T-cell (primary cell): ENCODE data around the gene UPK3A. TPM values are rescaled to one million over a fixed set of nuclear protein-coding genes. Genes with fewer than 3 reads are reported as not detected.
"Not testable (repeated sequence)": the region's sequence is repeated elsewhere in the genome, so short reads cannot be mapped to it uniquely, and the experiment has no call there.

Experiments used
- ATAC-seq, 4 experiments: fragments of 200-7000 bp in 3 of 4; fragments of 150-1000 bp in 1 of 4; cut with Tn5 transposase; replicated peaks in 1 of 4; 1 replicate in 3 of 4; 2 replicates in 1 of 4; pipeline ENCODE4 v1.10.0; 2021; ENCODE audit warnings: moderate library complexity in 3 of 4, mild to moderate bottlenecking in 2 of 4, moderate number of reproducible peaks in 1 of 4
- CTCF ChIA-PET, 2 donors: fragments of 300-600 bp; sonication (Branson Sonifier 250); formaldehyde crosslinking; loops; one replicate each; lab custom pipeline; 2022; ENCODE audit warnings: antibody characterized with exemption in 2 of 2; lab: Charles Lee
- POLR2A ChIA-PET, 2 donors: fragments of 300-600 bp; sonication (Branson Sonifier 250); formaldehyde crosslinking; loops; one replicate each; lab custom pipeline; 2022; ENCODE audit warnings: antibody characterized with exemption in 2 of 2; lab: Charles Lee
- DNase-seq, 35 experiments: peaks; one replicate each; pipeline versions ENCODE4 v3.0.0 to v3.0.0-alpha.2; 2013 to 2023
- H3K27ac ChIP-seq: one replicate; pipeline ENCODE4 v1.5.1; 2013; ENCODE audit warnings: low read length
- H3K27me3 ChIP-seq, 2 experiments: replicated peaks in 1 of 2; 1 replicate in 1 of 2; 2 replicates in 1 of 2; pipeline versions ENCODE4 v1.6.1 to v1.7.0; 2013; ENCODE audit warnings: low read length in 1 of 2, mixed read lengths in 1 of 2; ENCODE audit not compliant: control insufficient read depth in 2 of 2, insufficient read depth in 2 of 2; ENCODE audit errors: extremely low read depth in 1 of 2
- H3K36me3 ChIP-seq, 2 donors: 1 replicate in 1 of 2; 2 replicates in 1 of 2; pipeline versions ENCODE4 v1.6.1 to v1.7.0; 2013; ENCODE audit warnings: low read length in 1 of 2; ENCODE audit not compliant: control insufficient read depth in 2 of 2, insufficient read depth in 1 of 2; ENCODE audit errors: extremely low read depth in 1 of 2
- H3K4me1 ChIP-seq, 2 experiments: 1 replicate in 1 of 2; 2 replicates in 1 of 2; pipeline versions ENCODE4 v1.6.1 to v1.7.0; 2013; ENCODE audit warnings: low read length in 2 of 2, mixed read lengths in 1 of 2; ENCODE audit not compliant: insufficient read depth in 2 of 2, control insufficient read depth in 1 of 2; ENCODE audit errors: extremely low read depth in 1 of 2
- H3K4me3 ChIP-seq, 2 donors: 1 replicate in 1 of 2; 2 replicates in 1 of 2; pipeline versions ENCODE4 v1.5.1 to v1.7.0; 2013; ENCODE audit warnings: mild to moderate bottlenecking in 2 of 2, low read length in 1 of 2, moderate library complexity in 1 of 2; ENCODE audit not compliant: control insufficient read depth in 1 of 2; ENCODE audit errors: extremely low read depth in 1 of 2
- H3K9me3 ChIP-seq: 2 replicates; pipeline ENCODE4 v1.7.0; 2013
- H3K27ac Mint-ChIP-seq, 2 donors: one replicate each; pipeline ENCODE4 v1.8.0; 2020 to 2021; ENCODE audit warnings: mild to moderate bottlenecking in 2 of 2, mixed read lengths in 2 of 2
- H3K27me3 Mint-ChIP-seq, 2 donors: one replicate each; pipeline ENCODE4 v1.8.0; 2021 to 2022; ENCODE audit warnings: mixed read lengths in 2 of 2
- H3K36me3 Mint-ChIP-seq: one replicate; pipeline ENCODE4 v1.8.0; 2021; ENCODE audit warnings: mixed read lengths
- H3K4me1 Mint-ChIP-seq, 3 donors: one replicate each; pipeline ENCODE4 v1.8.0; 2020 to 2022; ENCODE audit warnings: mixed read lengths in 3 of 3, mild to moderate bottlenecking in 1 of 3
- H3K4me3 Mint-ChIP-seq, 3 donors: one replicate each; pipeline ENCODE4 v1.8.0; 2020 to 2022; ENCODE audit warnings: mild to moderate bottlenecking in 3 of 3, mixed read lengths in 3 of 3, moderate library complexity in 3 of 3
- H3K9me3 Mint-ChIP-seq, 3 donors: one replicate each; pipeline ENCODE4 v1.8.0; 2020 to 2022; ENCODE audit warnings: mixed read lengths in 3 of 3
- WGBS: methylation state at CpG from one replicate; pipeline ENCODE4 v1.1.5; 2013; ENCODE audit warnings: missing lambda C conversion rate; ENCODE audit not compliant: insufficient coverage; 5-methylcytosine and 5-hydroxymethylcytosine counted together
- total RNA-seq, 35 experiments: library from RNA in 6 of 35; stranded (reverse) in 6 of 35; fragments of 120-200 nt in 1 of 35; gene quantifications; one replicate each; pipeline versions ENCODE4 v1.2.1 to v1.2.4 and lab custom pipeline; 2013 to 2026

Gene UPK3A
- total RNA-seq, 5 donors from 2014 or later (not counting 1 experiment from before 2014, with no cell fraction given) = not detected

DNA sequence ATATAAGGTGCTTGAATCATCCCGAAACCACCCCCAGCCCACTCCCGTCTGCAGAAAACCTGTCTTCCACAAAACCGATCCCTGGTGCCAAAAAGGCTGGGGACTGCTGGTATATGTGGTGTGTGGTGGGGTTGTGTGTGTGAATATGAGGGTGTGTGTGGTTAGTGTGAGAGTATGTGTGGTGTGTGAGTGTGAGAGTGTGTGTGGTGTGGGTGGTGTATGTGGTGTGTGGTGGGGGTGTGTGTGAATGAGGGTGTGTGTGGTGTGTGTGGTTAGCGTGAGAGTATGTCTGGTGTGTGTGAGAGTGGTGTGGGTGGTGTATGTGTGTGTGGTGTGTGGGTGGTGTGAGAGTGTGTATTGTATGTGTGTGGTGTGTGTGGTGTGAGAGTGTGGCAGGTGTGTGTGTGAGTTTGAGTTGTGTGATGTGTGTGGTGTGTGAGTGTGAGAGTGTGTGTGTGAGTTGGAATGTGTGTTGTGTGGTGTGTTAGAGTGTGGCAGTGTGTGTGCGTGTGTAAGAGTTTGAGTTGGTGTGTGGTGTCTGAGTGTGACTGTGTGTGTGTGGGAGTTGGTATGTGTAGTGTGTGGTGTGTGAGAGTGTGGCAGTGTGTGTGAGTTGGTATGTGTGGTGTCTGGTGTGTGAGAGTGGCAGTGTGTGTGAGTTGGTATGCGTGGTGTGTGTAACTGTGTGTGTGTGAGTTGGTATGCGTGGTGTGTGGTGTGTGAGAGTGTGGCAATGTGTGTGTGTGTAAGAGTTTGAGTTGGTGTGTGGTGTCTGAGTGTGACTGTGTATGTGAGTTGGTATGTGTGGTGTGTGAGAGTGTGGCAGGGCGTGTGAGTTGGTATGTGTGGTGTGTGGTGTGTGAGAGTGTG is 6.5 kb downstream of the UPK3A start:
- H3K27ac Mint-ChIP-seq = no peak overlapping the region
- H3K36me3 Mint-ChIP-seq = no peaks in the 10 kb centered on the region
- Histone ChIP-seq H3K4me3 (no peak overlapping the region), H3K27me3 (peaks cover 0 to 11% of the 10 kb centered on the region in 2 experiments), H3K9me3 (no peaks in the 10 kb centered on the region), H3K4me1 (peaks cover 0 to 29% of the 10 kb centered on the region in 2 experiments), H3K27ac (no peak overlapping the region), H3K36me3 (no peaks in the 10 kb centered on the region)
- DNase-seq (peak in 2 of 35 experiments; percentile 21 to 43), ATAC-seq (no peak)
- ChIA-PET CTCF (no interaction called here), POLR2A (no interaction called here)
- H3K4me3 Mint-ChIP-seq = no peak overlapping the region
- H3K27me3 Mint-ChIP-seq = no peaks in the 10 kb centered on the region
- peaks cover 5 to 16% (median 9%) of the 10 kb centered on the region in 3 donors for H3K4me1 Mint-ChIP-seq
- no peaks in the 10 kb centered on the region for H3K9me3 Mint-ChIP-seq
- WGBS = 81% methylated on average over 5 of the region's 8 CpGs

- 95% methylated on average over 6 of the region's 9 CpGs for WGBS
- Histone ChIP-seq H3K4me1 (peaks cover 5 to 35% of the 10 kb centered on the region in 2 experiments), H3K9me3 (no peaks in the 10 kb centered on the region), H3K27me3 (peaks cover 0 to 10% of the 10 kb centered on the region in 2 experiments), H3K4me3 (no peak overlapping the region), H3K36me3 (no peaks in the 10 kb centered on the region), H3K27ac (no peak overlapping the region)
- Mint-ChIP-seq H3K4me1 (peaks cover 11 to 22% (median 15%) of the 10 kb centered on the region in 3 donors), H3K27me3 (no peaks in the 10 kb centered on the region), H3K4me3 (no peak overlapping the region), H3K27ac (no peak overlapping the region), H3K36me3 (no peaks in the 10 kb centered on the region), H3K9me3 (no peaks in the 10 kb centered on the region)
- ChIA-PET POLR2A (no interaction called here), CTCF (no interaction called here)
- ATAC-seq (no peak), DNase-seq (no peak)
Measured at GRCh38 chr22:45291931-45292290, 7.2 kb downstream of the UPK3A start.

DNA sequence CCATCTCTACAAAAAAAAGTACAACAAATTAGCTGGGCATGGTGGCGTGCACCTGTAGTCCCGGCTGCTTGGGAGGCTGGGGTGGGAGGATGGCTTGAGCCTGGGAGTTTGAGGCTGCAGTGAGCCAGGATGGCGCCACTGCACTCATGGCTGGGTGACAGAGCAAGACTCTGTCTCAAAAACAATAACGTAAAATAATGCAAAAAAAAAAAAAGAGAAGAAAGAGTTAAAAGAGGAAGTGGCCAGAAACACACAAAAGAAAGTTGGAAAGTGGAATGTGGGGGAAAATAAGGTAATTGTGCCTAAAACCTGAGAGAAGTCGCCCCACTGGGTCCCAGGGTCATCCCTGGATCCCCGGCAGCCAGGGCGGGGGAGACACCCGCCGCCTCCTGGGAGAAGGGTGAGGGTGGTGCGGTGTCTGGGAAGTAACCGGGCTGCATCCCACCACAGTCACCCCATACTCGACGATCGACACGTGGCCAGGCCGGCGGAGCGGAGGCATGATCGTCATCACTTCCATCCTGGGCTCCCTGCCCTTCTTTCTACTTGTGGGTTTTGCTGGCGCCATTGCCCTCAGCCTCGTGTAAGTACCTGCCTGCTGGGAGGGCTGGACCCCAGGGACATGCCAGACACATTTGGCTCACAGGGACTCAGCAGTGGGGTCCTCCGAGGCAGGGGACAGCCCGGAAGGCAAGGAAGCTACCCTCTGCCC is 8.1 kb downstream of the UPK3A start:
- Histone ChIP-seq H3K36me3 (no peaks in the 10 kb centered on the region), H3K4me3 (no peak overlapping the region), H3K9me3 (no peaks in the 10 kb centered on the region), H3K27me3 (peaks cover 0 to 3% of the 10 kb centered on the region in 2 experiments), H3K4me1 (peaks cover 6 to 42% of the 10 kb centered on the region in 2 experiments), H3K27ac (no peak overlapping the region)
- 79% methylated on average over 13 of the region's 23 CpGs for WGBS
- Mint-ChIP-seq H3K4me1 (peaks cover 14 to 26% (median 21%) of the 10 kb centered on the region in 3 donors), H3K4me3 (no peak overlapping the region), H3K9me3 (no peaks in the 10 kb centered on the region), H3K27me3 (no peaks in the 10 kb centered on the region), H3K36me3 (no peaks in the 10 kb centered on the region), H3K27ac (peak overlapping the region in 1 of 2 donors; percentile 55)
- ChIA-PET CTCF (no interaction called here), POLR2A (no interaction called here)
- DNase-seq (no peak), ATAC-seq (no peak)

DNA sequence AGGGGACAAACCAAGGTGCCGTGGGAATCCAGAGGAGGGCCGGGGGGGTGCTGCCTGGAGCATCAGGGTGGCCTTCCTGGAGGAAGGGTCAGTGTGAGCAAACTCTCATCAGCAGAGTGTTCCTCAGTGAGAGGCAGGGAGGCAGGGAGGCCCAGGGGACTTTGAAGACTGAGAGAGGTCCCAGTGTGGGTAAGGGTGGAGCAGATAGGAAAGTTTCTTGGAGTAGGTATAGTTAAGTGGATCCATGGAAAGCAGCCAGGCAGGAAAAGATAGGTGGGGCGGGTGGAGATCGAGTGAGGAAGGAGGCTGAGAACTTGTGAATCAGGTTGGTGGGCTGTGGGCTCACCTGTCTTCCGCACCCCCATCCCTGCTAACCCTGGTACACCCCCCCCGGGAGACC is 9.3 kb downstream of the UPK3A start:
- POLR2A ChIA-PET = no interaction called here
- Mint-ChIP-seq H3K27ac (peak overlapping the region; percentile 72 to 76), H3K4me3 (no peak overlapping the region), H3K27me3 (no peaks in the 10 kb centered on the region), H3K36me3 (no peaks in the 10 kb centered on the region), H3K9me3 (no peaks in the 10 kb centered on the region), H3K4me1 (peaks cover 22 to 26% (median 26%) of the 10 kb centered on the region in 3 donors)
- Histone ChIP-seq H3K4me3 (no peak overlapping the region), H3K27ac (no peak overlapping the region), H3K4me1 (peaks cover 6 to 45% of the 10 kb centered on the region in 2 experiments), H3K9me3 (no peaks in the 10 kb centered on the region), H3K36me3 (no peaks in the 10 kb centered on the region), H3K27me3 (peaks cover 0 to under 1% of the 10 kb centered on the region in 2 experiments)
- WGBS = 90% methylated on average over 4 of the region's 6 CpGs
- CTCF ChIA-PET = no interaction called here
- DNase-seq (no peak), ATAC-seq (no peak)

GRCh38 chr22:45295004-45295403 is 10.3 kb downstream of the UPK3A start:
- CTCF ChIA-PET = not testable (repeated sequence)
- H3K27ac Mint-ChIP-seq = peak overlapping the region in 1 of 2 donors; percentile 55
- 100% methylated on average over 5 of the region's 6 CpGs for WGBS

DNA sequence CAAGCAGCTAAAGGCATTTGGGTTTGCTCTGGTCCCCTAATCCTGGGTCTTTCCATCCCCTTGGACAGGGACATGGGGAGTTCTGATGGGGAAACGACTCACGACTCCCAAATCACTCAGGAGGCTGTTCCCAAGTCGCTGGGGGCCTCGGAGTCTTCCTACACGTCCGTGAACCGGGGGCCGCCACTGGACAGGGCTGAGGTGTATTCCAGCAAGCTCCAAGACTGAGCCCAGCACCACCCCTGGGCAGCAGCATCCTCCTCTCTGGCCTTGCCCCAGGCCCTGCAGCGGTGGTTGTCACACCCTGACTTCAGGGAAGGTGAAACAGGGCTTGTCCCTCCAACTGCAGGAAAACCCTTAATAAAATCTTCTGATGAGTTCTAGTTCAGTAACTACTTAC is 10.7 kb downstream of the UPK3A start:
- no peak overlapping the region for H3K4me3 ChIP-seq
- ChIA-PET POLR2A (no interaction called here), CTCF (no interaction called here)
- Mint-ChIP-seq H3K4me3 (no peak overlapping the region), H3K9me3 (no peaks in the 10 kb centered on the region), H3K4me1 (peaks cover 26 to 29% (median 28%) of the 10 kb centered on the region in 3 donors), H3K36me3 (no peaks in the 10 kb centered on the region), H3K27ac (peak overlapping the region; percentile 92 to 94), H3K27me3 (no peaks in the 10 kb centered on the region)
- DNase-seq = no peak
- WGBS = 88% methylated on average over 8 of the region's 9 CpGs
- H3K27ac ChIP-seq = no peak overlapping the region
- no peaks in the 10 kb centered on the region for H3K36me3 ChIP-seq
- no peaks in the 10 kb centered on the region for H3K27me3 ChIP-seq
- no peak for ATAC-seq
- no peaks in the 10 kb centered on the region for H3K9me3 ChIP-seq
- peaks cover 6 to 40% of the 10 kb centered on the region in 2 experiments for H3K4me1 ChIP-seq

More at GRCh38 chr22:45295004-45295403, 10.3 kb downstream of the UPK3A start:
- H3K9me3 Mint-ChIP-seq, POLR2A ChIA-PET, H3K4me3 Mint-ChIP-seq, H3K9me3 ChIP-seq, DNase-seq, H3K4me3 ChIP-seq, H3K36me3 ChIP-seq, H3K27me3 ChIP-seq, H3K27me3 Mint-ChIP-seq, H3K36me3 Mint-ChIP-seq, ATAC-seq, H3K27ac ChIP-seq: not testable (repeated sequence)
- H3K4me1 Mint-ChIP-seq = peaks cover 26 to 29% (median 28%) of the 10 kb centered on the region in 3 donors
- H3K4me1 ChIP-seq = peaks cover 6 to 45% of the 10 kb centered on the region in 2 experiments
